A673 (cell line): Measurements from ENCODE around the gene CUL4A. TPM values are rescaled to one million over a fixed set of nuclear protein-coding genes. Genes with fewer than 3 reads are reported as not detected.
A peak's percentile ranks its signal among the peaks of the same experiment; 100 is the strongest.

Source experiments
- BruUV-seq: library from RNA; stranded (reverse); fragments of 400-500 nt; replicated peaks from 2 replicates; lab custom pipeline; 2021; lab: Mats Ljungman, UMichigan
- CTCF ChIA-PET: fragments of 300-600 bp; sonication (Branson Sonifier 250); formaldehyde crosslinking; loops from one replicate; lab custom pipeline; 2022; ENCODE audit warnings: antibody characterized with exemption; lab: Charles Lee
- POLR2A ChIA-PET: fragments of 300-600 bp; sonication (Branson Sonifier 250); formaldehyde crosslinking; loops from one replicate; lab custom pipeline; 2022; ENCODE audit warnings: antibody characterized with exemption; ENCODE audit not compliant: low non-redundant PET; lab: Charles Lee
- DNase-seq: peaks from one replicate; pipeline ENCODE4 v3.0.0-alpha.2; 2015; ENCODE audit warnings: low spot score
- H3K27ac ChIP-seq: fragments of 200-600 bp; sonication (generic); 2 replicates; pipeline ENCODE4 v1.5.1; 2016; ENCODE audit warnings: mixed run types, low read depth, mild to moderate bottlenecking, mixed read lengths, antibody characterized with exemption, low read length; ENCODE audit not compliant: poor library complexity, severe bottlenecking
- H3K27me3 ChIP-seq: fragments of 200-600 bp; sonication (generic); replicated peaks from 2 replicates; pipeline ENCODE4 v1.6.1; 2017; ENCODE audit warnings: mixed run types, low read depth, mild to moderate bottlenecking, mixed read lengths, antibody characterized with exemption, low read length; ENCODE audit not compliant: insufficient read depth, poor library complexity
- H3K36me3 ChIP-seq: fragments of 200-600 bp; sonication (generic); 2 replicates; pipeline ENCODE4 v1.6.1; 2016; ENCODE audit warnings: mixed run types, mild to moderate bottlenecking, mixed read lengths, antibody characterized with exemption, low read length; ENCODE audit not compliant: insufficient read depth, poor library complexity, severe bottlenecking
- H3K4me1 ChIP-seq: fragments of 200-600 bp; sonication (generic); 2 replicates; pipeline ENCODE4 v1.6.1; 2017; ENCODE audit warnings: mixed run types, mild to moderate bottlenecking, mixed read lengths, antibody characterized with exemption, low read length; ENCODE audit not compliant: insufficient read depth, poor library complexity, severe bottlenecking
- H3K4me3 ChIP-seq: fragments of 200-600 bp; sonication (generic); 2 replicates; pipeline ENCODE4 v1.5.1; 2016; ENCODE audit warnings: low read depth, mixed run types, mild to moderate bottlenecking, mixed read lengths, low read length; ENCODE audit not compliant: poor library complexity, severe bottlenecking
- H3K9me3 ChIP-seq: fragments of 200-600 bp; sonication (generic); 2 replicates; pipeline ENCODE4 v1.6.1; 2016; ENCODE audit warnings: mixed run types, low read depth, mild to moderate bottlenecking, mixed read lengths, antibody characterized with exemption, low read length; ENCODE audit not compliant: poor library complexity, severe bottlenecking
- CTCF ChIP-seq: fragments of 300-800, 200-600 bp; sonication (generic); conservative IDR thresholded peaks from 2 replicates; pipeline ENCODE4 v1.5.1; 2017; ENCODE audit warnings: low read depth, mild to moderate bottlenecking, antibody characterized with exemption, low read length, moderate library complexity, mixed read lengths
- EZH2 ChIP-seq: fragments of 200-600 bp; sonication (generic); IDR thresholded peaks from 2 replicates; pipeline ENCODE4 v1.6.1; 2017; ENCODE audit warnings: borderline replicate concordance, low read depth, mild to moderate bottlenecking, mixed read lengths, antibody characterized with exemption, low read length; ENCODE audit not compliant: poor library complexity, severe bottlenecking
- intact Hi-C: fragments of 100-400 bp; cut with micrococcal nuclease; formaldehyde crosslinking; loops from one replicate; pipeline ENCODE4 v1.10.0; 2022; ENCODE audit not compliant: unreplicated experiment
- total RNA-seq: library from RNA; stranded (reverse); gene quantifications from 2 replicates; pipeline ENCODE4 v1.2.3, GENCODE V29; 2021

Gene CUL4A
- total RNA-seq, 1 experiment from 2014 or later = 87.5 TPM

GRCh38 chr13:113211774-113212173 is 2.4 kb downstream of the CUL4A start:
- Histone ChIP-seq H3K9me3 (no peaks in the 10 kb centered on the region), H3K27ac (no peak overlapping the region), H3K36me3 (peaks cover 10% of the 10 kb centered on the region), H3K27me3 (no peaks in the 10 kb centered on the region), H3K4me3 (no peak overlapping the region), H3K4me1 (peaks cover 31% of the 10 kb centered on the region)
- CTCF ChIA-PET = no interaction called here
- BruUV-seq = no TSS peak
- TF ChIP-seq CTCF (peak; percentile 43), EZH2 (no peak)
- POLR2A ChIA-PET = no interaction called here
- peak; percentile 56 for DNase-seq
- intact Hi-C loops = no loop called here

GRCh38 chr13:113216254-113217048 is 7.0 kb downstream of the CUL4A start:
- BruUV-seq = no TSS peak

GRCh38 chr13:113218586-113218985 is 9.2 kb downstream of the CUL4A start:
- Histone ChIP-seq H3K4me1 (peaks cover 23% of the 10 kb centered on the region), H3K9me3 (no peaks in the 10 kb centered on the region), H3K27ac (no peak overlapping the region), H3K4me3 (no peak overlapping the region), H3K27me3 (no peaks in the 10 kb centered on the region), H3K36me3 (peaks cover 18% of the 10 kb centered on the region)
- ChIA-PET CTCF (no interaction called here), POLR2A (no interaction called here)
- intact Hi-C loops = no loop called here
- TF ChIP-seq EZH2 (no peak), CTCF (no peak)
- DNase-seq = no peak
- BruUV-seq = no TSS peak

More at GRCh38 chr13:113216254-113217048, 7.0 kb downstream of the CUL4A start:
- H3K4me3 ChIP-seq = no peak overlapping the region
- no peaks in the 10 kb centered on the region for H3K9me3 ChIP-seq
- H3K36me3 ChIP-seq = peaks cover 26% of the 10 kb centered on the region
- TF ChIP-seq EZH2 = no peak
- no peak for TF ChIP-seq CTCF
- peaks cover 23% of the 10 kb centered on the region for H3K4me1 ChIP-seq
- H3K27me3 ChIP-seq = no peaks in the 10 kb centered on the region
- intact Hi-C loops = no loop called here
- ChIA-PET CTCF (no interaction called here), POLR2A (no interaction called here)
- peak; percentile 74 for DNase-seq
- H3K27ac ChIP-seq = peak overlapping the region; percentile 26
